CD4-positive, CD25-positive, alpha-beta regulatory T cell (primary cell): ENCODE data around the gene SUZ12. TPM values are rescaled to one million over a fixed set of nuclear protein-coding genes. Genes with fewer than 3 reads are reported as not detected.
"Not testable (repeated sequence)": the region's sequence is repeated elsewhere in the genome, so short reads cannot be mapped to it uniquely, and the experiment has no call there.

Experiments used
- ATAC-seq, 2 donors: fragments of 150-1000 bp; cut with Tn5 transposase; one replicate each; pipeline ENCODE4 v1.10.0; 2021; ENCODE audit warnings: low read depth in 2 of 2, moderate number of reproducible peaks in 2 of 2, moderate library complexity in 1 of 2
- DNase-seq, 3 donors: peaks; one replicate each; pipeline versions ENCODE4 v3.0.0 to v3.0.0-alpha.2; 2012 to 2022; ENCODE audit warnings: mixed read lengths in 1 of 3
- H3K27ac ChIP-seq: one replicate; pipeline ENCODE4 v1.7.0; 2013; ENCODE audit warnings: mild to moderate bottlenecking, low read length; ENCODE audit not compliant: insufficient read depth, poor library complexity, severe bottlenecking
- H3K27me3 ChIP-seq: one replicate; pipeline ENCODE4 v1.7.0; 2013; ENCODE audit warnings: low read length; ENCODE audit not compliant: control insufficient read depth, insufficient read depth
- H3K36me3 ChIP-seq: one replicate; pipeline ENCODE4 v1.7.0; 2013; ENCODE audit warnings: mild to moderate bottlenecking, low read length, moderate library complexity; ENCODE audit not compliant: control insufficient read depth, insufficient read depth
- H3K4me1 ChIP-seq: 2 replicates; pipeline ENCODE4 v1.7.0; 2013; ENCODE audit warnings: mild to moderate bottlenecking, low read length; ENCODE audit not compliant: insufficient read depth, control insufficient read depth, poor library complexity, severe bottlenecking
- H3K4me3 ChIP-seq: one replicate; pipeline ENCODE4 v1.7.0; 2013; ENCODE audit warnings: low read depth, mild to moderate bottlenecking, low read length, moderate library complexity
- H3K9me3 ChIP-seq, 2 experiments: 1 replicate in 1 of 2; 2 replicates in 1 of 2; pipeline ENCODE4 v1.7.0; 2013; ENCODE audit warnings: low read length in 2 of 2, mild to moderate bottlenecking in 1 of 2, moderate library complexity in 1 of 2; ENCODE audit not compliant: control insufficient read depth in 2 of 2
- H3K27ac Mint-ChIP-seq, 3 donors: one replicate each; pipeline ENCODE4 v1.8.0; 2020 to 2022; ENCODE audit warnings: mild to moderate bottlenecking in 3 of 3, mixed read lengths in 3 of 3, moderate library complexity in 2 of 3
- H3K27me3 Mint-ChIP-seq: one replicate; pipeline ENCODE4 v1.8.0; 2022; ENCODE audit warnings: mild to moderate bottlenecking, mixed read lengths
- H3K36me3 Mint-ChIP-seq: one replicate; pipeline ENCODE4 v1.8.0; 2020; ENCODE audit warnings: mixed read lengths
- H3K4me1 Mint-ChIP-seq, 4 donors: one replicate each; pipeline ENCODE4 v1.8.0; 2020 to 2022; ENCODE audit warnings: mixed read lengths in 4 of 4, mild to moderate bottlenecking in 1 of 4
- H3K4me3 Mint-ChIP-seq, 4 donors: one replicate each; pipeline ENCODE4 v1.8.0; 2020 to 2022; ENCODE audit warnings: mild to moderate bottlenecking in 4 of 4, mixed read lengths in 4 of 4, moderate library complexity in 3 of 4
- H3K9me3 Mint-ChIP-seq, 7 donors: one replicate each; pipeline ENCODE4 v1.8.0; 2020 to 2022; ENCODE audit warnings: mixed read lengths in 7 of 7, mild to moderate bottlenecking in 3 of 7, moderate library complexity in 2 of 7
- polyA plus RNA-seq, 4 donors: library from polyadenylated mRNA; unstranded; fragments of 300-500 nt; fragmentation: Illumina TruSeq; gene quantifications; one replicate each; pipeline ENCODE4 v1.2.3, GENCODE V29; 2021
- total RNA-seq: library from RNA; stranded (reverse); gene quantifications from one replicate; pipeline ENCODE4 v1.2.3, GENCODE V29; 2022

Gene SUZ12
- total and polyA plus RNA-seq, 5 donors from 2014 or later, result 15.7 to 36.5 (median 16.8) TPM

DNA sequence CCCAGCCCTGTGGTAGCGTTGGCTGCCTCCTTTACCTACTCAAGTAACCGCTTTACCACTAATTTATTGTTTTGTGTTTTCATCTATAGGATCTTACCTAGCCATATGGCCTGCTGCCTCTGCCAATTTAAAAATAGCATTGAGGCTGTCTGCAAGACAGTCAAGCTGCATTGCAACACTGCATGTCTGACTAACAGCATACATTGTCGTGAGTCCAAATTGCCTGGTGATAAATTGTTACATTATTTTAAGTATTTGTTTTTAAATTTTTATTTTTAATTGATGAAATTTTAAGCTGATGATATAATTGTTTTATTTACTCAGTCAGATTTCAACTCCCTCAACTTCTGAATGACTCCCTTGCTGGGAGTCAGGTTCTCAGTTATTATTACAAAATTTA, 108.8 kb downstream of the SUZ12 start:
- ATAC-seq, H3K27me3 ChIP-seq, H3K4me1 ChIP-seq, H3K4me1 Mint-ChIP-seq, H3K9me3 ChIP-seq, DNase-seq, H3K4me3 ChIP-seq, H3K27ac ChIP-seq, H3K4me3 Mint-ChIP-seq, H3K27me3 Mint-ChIP-seq, H3K36me3 Mint-ChIP-seq, H3K27ac Mint-ChIP-seq, H3K9me3 Mint-ChIP-seq: not testable (repeated sequence)
- H3K36me3 ChIP-seq, result peaks cover 16% of the 10 kb centered on the region

DNA sequence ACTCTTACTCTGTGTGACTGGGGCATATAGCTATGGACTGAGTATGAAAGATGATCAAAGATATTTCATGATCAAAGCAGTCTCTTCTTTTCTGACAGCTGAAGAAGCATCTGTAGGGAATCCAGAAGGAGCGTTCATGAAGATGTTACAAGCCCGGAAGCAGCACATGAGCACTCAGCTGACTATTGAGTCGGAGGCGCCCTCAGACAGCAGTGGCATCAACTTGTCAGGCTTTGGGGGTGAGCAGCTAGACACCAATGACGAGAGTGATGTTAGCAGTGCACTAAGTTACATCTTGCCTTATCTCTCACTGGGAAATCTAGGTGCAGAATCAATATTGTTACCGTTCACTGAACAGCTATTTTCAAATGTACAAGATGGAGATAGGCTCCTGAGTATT, 110.9 kb downstream of the SUZ12 start:
- not testable (repeated sequence) for H3K27me3 Mint-ChIP-seq, H3K27me3 ChIP-seq, H3K4me1 Mint-ChIP-seq, H3K9me3 Mint-ChIP-seq, H3K4me3 ChIP-seq, ATAC-seq, H3K9me3 ChIP-seq, H3K4me1 ChIP-seq, H3K27ac ChIP-seq, H3K36me3 Mint-ChIP-seq, H3K4me3 Mint-ChIP-seq, DNase-seq, H3K27ac Mint-ChIP-seq
- peaks cover 10% of the 10 kb centered on the region for H3K36me3 ChIP-seq

Other genes starting within 250 kb of the SUZ12 start
- 5.0 TPM for gene COPRS, start 77.8 kb upstream of the SUZ12 start, total RNA-seq
- gene COPRS, start 77.8 kb upstream of the SUZ12 start, polyA plus RNA-seq, result 10 to 100 TPM; 12.5 to 17.2 (median 13.3) TPM
- 35.5 TPM for gene UTP6, start 35.3 kb upstream of the SUZ12 start, total RNA-seq
- gene UTP6, start 35.3 kb upstream of the SUZ12 start, polyA plus RNA-seq, result 10 to 100 TPM; 29.0 to 61.2 (median 43.7) TPM
- gene LRRC37B, start 70.4 kb downstream of the SUZ12 start, total RNA-seq, result 112 TPM
- 10 to 100 TPM; 11.2 to 22.1 (median 15.7) TPM for gene LRRC37B, start 70.4 kb downstream of the SUZ12 start, polyA plus RNA-seq
- 22.9 TPM for gene RHOT1, start 205.5 kb downstream of the SUZ12 start, total RNA-seq
- 10 to 100 TPM; 22.2 to 28.7 (median 27.6) TPM for gene RHOT1, start 205.5 kb downstream of the SUZ12 start, polyA plus RNA-seq